Stimulated activated CD8-positive, alpha-beta memory T cell treated with anti-CD3 and anti-CD28 coated beads, Interleukin-7, amount 100 ng/mL, for 4 hours (primary cell): ENCODE measurements around the gene FAM187B.
"Not testable (repeated sequence)": the region's sequence is repeated elsewhere in the genome, so short reads cannot be mapped to it uniquely, and the experiment has no call there.

Source experiments
- DNase-seq, 2 donors: peaks; one replicate each; pipeline ENCODE4 v3.0.0-alpha.2; 2020; ENCODE audit warnings: low read depth in 2 of 2

Gene FAM187B

DNA sequence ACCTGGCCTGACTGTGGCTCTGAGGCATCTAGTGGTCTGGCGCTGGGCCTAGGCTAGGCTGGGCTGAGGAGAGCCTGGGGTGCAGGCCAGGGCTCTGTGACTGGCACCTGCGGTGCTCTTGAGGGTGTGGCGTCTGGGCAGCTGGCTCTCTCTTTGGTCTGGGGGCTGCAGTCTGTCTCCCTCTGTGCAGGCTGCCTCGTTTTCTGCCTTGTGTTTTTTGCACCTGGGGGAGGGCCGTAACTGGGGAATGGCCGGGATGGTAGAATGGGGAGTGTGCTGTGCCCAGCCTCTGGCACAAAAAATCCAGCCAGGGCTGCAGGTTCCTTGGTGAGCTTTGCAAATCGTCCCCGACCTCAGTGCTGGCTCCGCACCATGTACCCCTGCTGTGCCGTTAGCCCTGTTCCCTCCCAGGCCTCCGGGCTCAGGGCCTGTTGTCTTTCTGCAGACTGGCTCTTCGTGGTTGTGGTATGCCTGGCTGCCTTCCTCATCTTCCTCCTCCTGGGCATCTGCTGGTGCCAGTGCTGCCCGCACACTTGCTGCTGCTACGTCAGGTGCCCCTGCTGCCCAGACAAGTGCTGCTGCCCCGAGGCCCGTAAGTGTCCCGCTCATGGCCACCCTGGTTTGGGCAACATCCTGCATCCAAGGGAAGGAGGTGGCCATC, 33.7 kb upstream of the FAM187B start:
- DNase-seq, result no peak

- no peak for DNase-seq
Measured at GRCh38 chr19:35261356-35262100, 33.0 kb upstream of the FAM187B start.

DNA sequence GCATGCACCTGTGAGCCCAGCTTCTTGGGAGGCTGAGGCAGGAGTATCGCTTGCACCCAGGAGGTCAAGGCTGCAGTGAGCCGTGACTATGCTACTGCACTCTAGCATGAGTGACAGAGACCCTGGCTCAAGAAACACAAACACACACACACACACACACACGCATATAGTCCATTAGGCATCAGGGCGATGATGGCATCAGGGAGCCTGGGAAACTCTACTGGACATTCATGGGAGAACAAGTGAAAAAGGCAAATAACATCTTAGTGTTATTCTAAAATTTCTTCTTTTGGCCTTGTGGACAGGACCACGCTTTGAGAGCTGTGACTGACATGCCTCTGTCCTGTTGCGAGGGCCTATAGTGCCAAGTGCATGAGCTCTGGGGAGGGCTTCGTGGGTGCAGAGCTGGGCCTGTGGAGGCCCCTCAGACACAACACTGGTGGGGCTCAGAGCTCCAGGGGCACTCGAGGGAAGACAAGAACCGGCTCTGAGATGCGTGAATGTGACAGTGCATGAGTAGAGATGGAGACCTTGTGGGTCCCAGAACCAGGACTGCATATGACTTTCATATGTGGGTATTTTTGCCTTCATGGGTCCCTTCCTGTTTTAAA, 32.3 kb upstream of the FAM187B start:
- no peak for DNase-seq

- no peak for DNase-seq
Measured at GRCh38 chr19:35257113-35257461, 28.5 kb upstream of the FAM187B start.

DNA sequence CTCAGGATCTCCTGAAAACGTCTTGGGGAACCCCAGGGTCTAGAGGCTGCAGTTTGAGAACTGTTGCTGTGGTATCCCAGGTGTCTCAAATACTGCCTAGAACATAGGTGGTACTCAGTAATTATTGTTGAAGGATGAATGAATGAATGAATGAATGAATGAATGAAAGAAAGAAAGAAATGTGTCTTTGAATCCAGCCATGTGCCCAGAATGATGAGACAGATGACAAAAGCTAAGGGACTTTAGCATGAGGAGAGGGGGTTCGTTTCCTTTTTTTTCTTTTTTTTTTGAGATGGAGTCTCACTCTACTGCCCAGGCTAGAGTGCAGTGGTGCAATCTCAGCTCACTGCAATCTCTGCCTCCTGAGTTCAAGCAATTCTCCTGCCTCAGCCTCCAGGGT, 28.0 kb upstream of the FAM187B start:
- no peak for DNase-seq

GRCh38 chr19:35254341-35255297, 26.1 kb upstream of the FAM187B start:
- no peak for DNase-seq

DNA sequence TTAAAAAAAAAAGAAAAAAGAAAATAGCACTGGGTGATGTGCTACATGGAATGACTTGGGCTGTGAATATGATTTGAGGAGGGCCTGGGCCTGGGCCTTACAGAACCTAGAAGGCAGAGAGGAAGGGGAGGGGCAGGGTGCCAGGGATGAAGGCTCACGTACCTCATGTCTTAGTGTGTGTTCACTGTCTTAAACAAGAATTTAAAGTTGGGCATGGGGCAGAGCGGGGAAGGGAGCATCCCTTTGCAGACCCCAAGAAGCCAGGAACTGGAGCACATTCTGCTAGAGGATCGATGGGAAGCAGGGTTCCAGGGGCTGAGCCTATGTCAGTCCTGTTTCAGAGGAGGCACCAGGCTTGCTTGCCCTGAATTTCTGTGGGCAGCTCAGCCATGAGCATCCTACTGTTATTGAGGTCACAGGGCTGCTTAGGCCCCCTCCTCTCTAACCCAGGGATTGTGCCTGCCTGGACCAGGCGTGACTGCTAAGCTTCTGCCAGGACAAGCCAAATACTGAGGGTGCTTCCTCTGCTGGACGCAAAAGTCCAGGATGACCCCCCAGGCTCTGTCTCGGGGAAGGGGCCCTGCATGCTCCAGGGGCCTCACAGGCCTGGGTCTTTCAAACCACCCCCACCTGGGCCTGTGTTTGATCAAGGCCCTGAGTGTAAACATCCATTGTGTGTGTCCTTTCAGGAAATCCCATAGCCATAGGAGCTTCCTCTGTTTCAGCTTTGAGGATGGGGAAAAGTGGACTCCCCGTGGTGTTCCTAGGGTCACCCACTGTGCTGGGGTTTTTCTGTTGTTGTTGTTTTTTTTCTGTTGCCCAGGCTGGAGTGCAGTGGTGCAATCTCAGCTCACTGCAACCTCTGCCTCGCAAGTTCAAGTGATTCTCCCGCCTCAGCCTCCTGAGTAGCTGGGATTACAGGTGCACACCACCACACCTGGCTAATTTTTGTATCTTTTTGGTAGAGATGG, 25.1 kb upstream of the FAM187B start:
- DNase-seq, result no peak

DNA sequence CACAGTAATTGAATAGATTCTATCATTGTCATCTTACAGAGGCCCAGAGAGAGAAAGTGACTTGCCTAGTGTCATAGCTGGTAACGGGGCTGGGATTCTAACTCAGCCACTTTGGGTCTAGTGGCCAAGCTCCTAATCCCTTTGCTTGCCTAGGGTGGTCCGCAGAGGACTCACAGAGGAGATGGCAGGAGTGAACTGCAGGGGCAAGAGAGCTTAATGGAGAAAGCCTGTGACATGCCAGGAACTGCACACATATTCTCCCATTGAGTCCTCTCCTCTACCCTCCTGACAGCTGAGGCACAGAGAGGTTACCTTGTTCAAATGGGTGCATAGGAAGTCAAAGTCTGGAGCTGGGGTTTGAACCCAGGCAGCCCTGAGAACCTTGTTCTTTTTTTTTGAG, 22.9 kb upstream of the FAM187B start:
- DNase-seq, result no peak

GRCh38 chr19:35249848-35250711, 21.5 kb upstream of the FAM187B start:
- no peak for DNase-seq

DNA sequence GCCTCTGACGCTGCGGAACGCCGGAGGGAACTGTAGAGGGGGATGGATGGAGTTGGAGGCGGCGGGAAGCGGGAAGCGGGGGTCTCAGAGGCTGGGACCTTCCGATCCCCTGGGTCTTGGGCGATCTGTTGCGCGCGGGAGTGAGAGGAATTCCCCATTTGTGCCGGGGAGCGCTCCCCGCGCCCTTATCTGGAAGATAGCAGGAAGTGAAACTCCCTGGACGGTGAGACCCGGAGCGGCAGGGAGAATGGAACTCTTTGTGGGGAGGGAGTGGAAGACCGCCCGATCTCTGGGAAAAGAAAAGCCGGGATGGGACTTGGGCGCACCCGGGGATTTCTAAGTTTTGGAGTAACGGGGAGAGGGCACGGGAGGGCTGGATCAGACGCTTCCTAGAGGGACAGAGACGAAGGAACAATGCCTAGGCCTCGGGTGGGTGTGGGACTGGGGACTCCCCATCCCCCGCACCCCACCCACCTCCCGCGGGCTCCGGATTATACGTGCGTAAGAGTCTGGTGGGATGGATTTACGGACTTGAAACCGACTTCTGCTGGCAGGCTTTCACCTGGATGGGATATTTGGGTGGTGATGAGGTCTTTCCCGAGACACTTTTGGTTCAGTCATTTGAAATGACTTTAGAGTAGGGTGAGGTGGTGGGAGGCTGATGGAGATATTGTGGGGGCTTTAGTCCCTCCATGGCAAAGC, 20.8 kb upstream of the FAM187B start:
- DNase-seq, result no peak

DNA sequence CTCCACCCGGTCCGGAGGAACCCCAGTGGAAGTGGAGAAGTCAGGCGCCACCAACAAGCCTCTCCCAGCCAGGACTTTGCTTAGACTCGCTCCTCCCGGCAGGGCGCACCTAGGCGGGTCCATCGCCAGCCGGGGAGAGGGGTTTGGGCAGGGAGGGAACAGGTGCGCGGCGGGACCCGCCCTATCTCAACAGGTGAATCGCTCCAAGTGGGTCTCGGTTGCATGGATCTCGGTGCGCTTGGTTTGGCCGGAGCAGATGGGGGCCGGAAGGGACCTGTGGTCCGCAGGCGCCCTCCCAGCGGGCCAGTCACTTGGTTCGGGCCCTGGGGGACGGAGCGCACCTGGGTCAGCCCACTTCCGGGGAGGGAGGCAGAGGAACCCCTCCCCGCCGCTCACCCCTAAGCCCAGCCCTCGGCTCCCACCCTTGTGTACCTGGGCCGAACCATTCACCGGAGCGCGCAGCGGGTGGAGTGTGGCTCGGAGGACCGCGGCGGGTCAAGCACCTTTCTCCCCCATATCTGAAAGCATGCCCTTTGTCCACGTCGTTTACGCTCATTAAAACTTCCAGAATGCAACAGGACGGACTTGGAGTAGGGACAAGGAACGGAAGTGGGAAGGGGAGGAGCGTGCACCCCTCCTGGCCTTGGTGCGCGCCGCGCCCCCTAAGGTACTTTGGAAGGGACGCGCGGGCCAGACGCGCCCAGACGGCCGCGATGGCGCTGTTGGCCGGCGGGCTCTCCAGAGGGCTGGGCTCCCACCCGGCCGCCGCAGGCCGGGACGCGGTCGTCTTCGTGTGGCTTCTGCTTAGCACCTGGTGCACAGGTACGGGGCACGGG, 20.0 kb upstream of the FAM187B start, which contains the start of gene LSR:
TSS of gene LSR (plus strand) at position 693 of the 836 bp plus-strand sequence. CDS start at position 714, 21 bp downstream.
- peak; percentile 63 to 70 for DNase-seq

DNA sequence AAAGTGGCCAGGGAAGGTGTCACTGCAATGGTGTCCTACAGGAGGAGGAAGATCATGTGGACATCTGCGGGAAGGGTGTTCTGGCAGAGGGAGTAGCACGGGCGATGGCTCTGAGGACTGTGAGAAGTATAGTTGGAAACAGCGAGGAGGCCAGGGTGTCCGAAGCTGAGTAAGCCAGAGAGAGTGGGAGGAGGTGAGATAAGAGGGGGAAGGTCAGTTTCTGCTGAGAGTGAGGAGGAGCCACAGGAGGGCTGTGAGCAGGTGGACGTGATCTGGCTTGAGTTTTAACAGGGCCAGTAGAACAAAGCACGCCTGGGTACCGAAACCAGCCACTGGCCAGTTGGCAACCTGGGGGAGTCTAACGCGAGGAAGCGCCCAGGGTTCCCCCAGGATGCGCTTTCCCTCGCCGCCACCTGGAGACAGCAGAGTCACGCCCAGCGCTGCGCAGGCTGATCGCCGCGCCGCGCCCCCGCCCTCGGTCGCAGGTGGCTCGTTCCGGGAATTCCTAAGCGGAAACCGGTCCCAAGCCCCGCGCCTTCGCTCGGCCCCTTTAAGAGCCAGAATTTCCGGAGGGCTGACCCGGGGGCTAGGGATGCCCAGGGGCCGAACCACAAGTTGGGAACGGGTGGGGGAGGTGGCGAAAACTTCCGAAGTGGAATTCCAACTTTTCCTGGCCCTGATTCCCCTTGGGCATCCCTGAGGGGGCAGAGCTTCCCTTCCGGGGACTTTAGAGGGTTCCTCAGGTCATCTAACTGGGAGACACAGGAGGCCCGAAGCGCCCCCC, 19.2 kb upstream of the FAM187B start:
- DNase-seq, result peak in 1 of 2 donors; percentile 64

- no peak for DNase-seq
Measured at GRCh38 chr19:35246466-35247092, 18.0 kb upstream of the FAM187B start.

DNA sequence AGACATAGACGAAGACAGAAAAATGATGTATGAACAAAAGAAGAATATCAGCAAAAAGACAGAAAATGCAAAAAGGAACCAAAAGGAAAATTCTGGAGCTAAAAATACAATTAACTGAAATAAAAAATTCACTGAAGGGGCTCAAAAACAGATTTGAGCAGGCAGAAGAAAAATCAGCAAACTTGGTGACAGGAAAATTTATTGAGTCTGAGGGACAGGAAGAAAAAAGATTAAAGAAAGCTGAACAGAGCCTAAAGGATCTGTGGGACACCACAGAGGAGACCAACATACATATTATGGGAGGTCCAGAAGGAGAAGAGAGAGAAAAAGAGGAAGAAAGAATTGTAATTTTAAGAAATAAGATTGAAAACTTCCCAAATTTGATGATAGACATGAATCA, 12.9 kb upstream of the FAM187B start:
- DNase-seq, result no peak

DNA sequence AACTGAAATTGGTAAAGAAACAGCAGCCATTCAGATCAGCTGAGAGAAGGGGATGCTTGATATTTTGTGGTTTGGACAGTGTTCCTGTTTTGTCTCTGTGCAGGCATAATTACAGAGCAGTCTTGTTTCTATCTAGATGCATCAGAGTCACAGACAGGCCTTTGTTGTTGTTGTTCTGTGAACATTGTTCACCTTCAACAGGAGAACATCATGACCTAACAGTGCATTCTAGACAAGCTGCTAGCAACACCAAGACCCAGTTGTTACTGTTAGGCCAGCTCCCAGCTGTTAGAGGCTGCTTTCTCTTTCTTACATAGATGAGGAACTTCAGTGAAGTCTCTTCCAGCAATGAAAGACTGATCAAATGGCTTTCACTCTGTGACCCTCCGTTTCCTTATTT, 11.8 kb upstream of the FAM187B start:
- DNase-seq, result no peak

DNA sequence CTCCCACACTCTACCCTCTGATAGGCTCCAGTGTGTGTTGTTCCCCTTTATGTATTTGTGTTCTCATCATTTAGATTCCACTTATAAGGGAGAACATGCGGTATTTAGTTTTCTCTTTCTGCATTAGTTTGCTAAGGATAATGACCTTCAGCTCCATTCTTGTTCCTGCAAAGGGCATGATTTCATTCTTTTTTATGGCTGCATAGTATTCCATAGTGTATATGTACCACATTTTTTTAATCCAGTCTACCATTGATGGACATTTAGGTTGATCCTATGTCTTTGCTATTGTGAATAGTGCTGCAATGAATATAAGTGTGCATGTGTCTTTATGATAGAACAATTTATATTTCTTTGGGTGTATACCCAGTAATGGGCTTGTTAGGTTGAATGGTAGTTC, 11.1 kb upstream of the FAM187B start:
- not testable (repeated sequence) for DNase-seq
